IMR-90 (cell line): ENCODE measurements around the gene ERAP2. TPM values are rescaled to one million over a fixed set of nuclear protein-coding genes. Genes with fewer than 3 reads are reported as not detected.
A peak's percentile ranks its signal among the peaks of the same experiment; 100 is the strongest.

Experiments
- ATAC-seq: fragments of 200-7000 bp; cut with Tn5 transposase; 2 replicates; pipeline ENCODE4 v1.9.1; 2020; ENCODE audit warnings: low read depth, mild to moderate bottlenecking, moderate library complexity
- BruUV-seq: library from RNA; stranded (reverse); fragments of 400-500 nt; replicated peaks from 2 replicates; lab custom pipeline; 2021; lab: Mats Ljungman, UMichigan
- CTCF ChIA-PET: fragments of 300-600 bp; formaldehyde crosslinking; extraction: SDS; loops from one replicate; lab custom pipeline; 2021; ENCODE audit warnings: antibody characterized with exemption; lab: Yijun Ruan, JAX
- POLR2A ChIA-PET: fragments of 300-600 bp; sonication (Branson Sonifier 250); formaldehyde crosslinking; loops from one replicate; lab custom pipeline; 2022; ENCODE audit warnings: antibody characterized with exemption; ENCODE audit not compliant: unreplicated experiment; lab: Charles Lee
- DNase-seq: peaks from one replicate; pipeline ENCODE4 v3.0.0; 2013
- H2AFZ ChIP-seq: replicated peaks from 2 replicates; pipeline ENCODE3; 2013; ENCODE audit warnings: low read length, mild to moderate bottlenecking; ENCODE audit not compliant: poor library complexity
- H2AK5ac ChIP-seq: 2 replicates; pipeline ENCODE4 v1.6.1; 2013; ENCODE audit warnings: low read depth, low read length, inconsistent platforms
- H2AK9ac ChIP-seq: replicated peaks from 2 replicates; pipeline ENCODE3; 2013; ENCODE audit warnings: mild to moderate bottlenecking, low read depth, low read length, moderate library complexity; ENCODE audit not compliant: poor library complexity
- H2BK120ac ChIP-seq: 2 replicates; pipeline ENCODE4 v1.6.1; 2013; ENCODE audit warnings: low read depth, low read length, inconsistent platforms
- H2BK15ac ChIP-seq: 3 replicates; pipeline ENCODE4 v1.6.1; 2013; ENCODE audit warnings: low read depth, low read length, inconsistent platforms
- H2BK20ac ChIP-seq: 2 replicates; pipeline ENCODE4 v1.6.1; 2013; ENCODE audit warnings: low read depth, mild to moderate bottlenecking, inconsistent platforms, low read length, moderate library complexity
- H2BK5ac ChIP-seq: 2 replicates; pipeline ENCODE4 v1.6.1; 2013; ENCODE audit warnings: mild to moderate bottlenecking, low read depth, low read length, inconsistent platforms; ENCODE audit not compliant: poor library complexity, severe bottlenecking
- H3K14ac ChIP-seq: replicated peaks from 2 replicates; pipeline ENCODE4 v1.6.1; 2013; ENCODE audit warnings: low read depth, low read length, inconsistent platforms
- H3K18ac ChIP-seq: 2 replicates; pipeline ENCODE4 v1.6.1; 2013; ENCODE audit warnings: low read depth, low read length, control low read depth
- H3K23ac ChIP-seq: 2 replicates; pipeline ENCODE4 v1.6.1; 2013; ENCODE audit warnings: low read depth, low read length, inconsistent platforms
- H3K27ac ChIP-seq: 2 replicates; pipeline ENCODE4 v1.5.1; 2013; ENCODE audit warnings: mild to moderate bottlenecking, control low read depth, low read length; ENCODE audit not compliant: insufficient read depth
- H3K27me3 ChIP-seq: 2 replicates; pipeline ENCODE4 v1.6.1; 2013; ENCODE audit warnings: low read length; ENCODE audit not compliant: control insufficient read depth, insufficient read depth
- H3K36me3 ChIP-seq: 2 replicates; pipeline ENCODE4 v1.6.1; 2013; ENCODE audit warnings: low read length, mixed read lengths; ENCODE audit not compliant: control insufficient read depth, insufficient read depth
- H3K4ac ChIP-seq: 2 replicates; pipeline ENCODE4 v1.6.1; 2013; ENCODE audit warnings: low read depth, low read length, inconsistent platforms
- H3K4me1 ChIP-seq: 2 replicates; pipeline ENCODE4 v1.6.1; 2013; ENCODE audit warnings: low read length, mixed read lengths; ENCODE audit not compliant: control insufficient read depth, insufficient read depth
- H3K4me2 ChIP-seq: 2 replicates; pipeline ENCODE4 v1.6.1; 2013; ENCODE audit warnings: low read depth, mild to moderate bottlenecking, control low read depth, low read length, moderate library complexity
- H3K4me3 ChIP-seq: 2 replicates; pipeline ENCODE4 v1.5.1; 2013; ENCODE audit warnings: low read depth, mild to moderate bottlenecking, control low read depth, low read length, moderate library complexity; ENCODE audit not compliant: insufficient read depth
- H3K56ac ChIP-seq: 2 replicates; pipeline ENCODE4 v1.6.1; 2013; ENCODE audit warnings: low read length, inconsistent platforms; ENCODE audit not compliant: insufficient read depth; ENCODE audit errors: extremely low read depth
- H3K79me1 ChIP-seq, 2 experiments: 2 replicates each; pipeline ENCODE4 v1.6.1; 2013; ENCODE audit warnings: low read length in 2 of 2, inconsistent platforms in 1 of 2, low read depth in 1 of 2
- H3K9ac ChIP-seq: 2 replicates; pipeline ENCODE4 v1.6.1; 2013; ENCODE audit warnings: low read depth, low read length, control low read depth
- H3K9me1 ChIP-seq: 2 replicates; pipeline ENCODE4 v1.6.1; 2013; ENCODE audit warnings: low read length, inconsistent platforms; ENCODE audit not compliant: insufficient read depth
- H3K9me3 ChIP-seq: 2 replicates; pipeline ENCODE4 v1.6.1; 2013; ENCODE audit warnings: low read length; ENCODE audit not compliant: control insufficient read depth, insufficient read depth
- H4K20me1 ChIP-seq: 2 replicates; pipeline ENCODE4 v1.6.1; 2013; ENCODE audit warnings: low read length, inconsistent platforms; ENCODE audit not compliant: insufficient read depth
- H4K5ac ChIP-seq: 2 replicates; pipeline ENCODE4 v1.6.1; 2013; ENCODE audit warnings: mild to moderate bottlenecking, low read depth, low read length, control low read depth
- H4K8ac ChIP-seq, 2 experiments: 2 replicates each; pipeline ENCODE4 v1.6.1; 2013; ENCODE audit warnings: low read depth in 2 of 2, low read length in 2 of 2, control low read depth in 1 of 2, inconsistent platforms in 1 of 2
- H4K91ac ChIP-seq: 2 replicates; pipeline ENCODE4 v1.6.1; 2013; ENCODE audit warnings: low read depth, low read length, inconsistent platforms; ENCODE audit not compliant: insufficient read depth
- BHLHE40 ChIP-seq: fragments of 150-350 bp; IDR thresholded peaks from 2 replicates; pipeline ENCODE4 v1.6.1; 2016; ENCODE audit warnings: mild to moderate bottlenecking, low read depth, low read length
- CEBPB ChIP-seq: IDR thresholded peaks from 2 replicates; pipeline ENCODE4 v1.6.1; 2012; ENCODE audit warnings: low read depth, low read length, improper control_type of control experiment
- CHD1 ChIP-seq: IDR thresholded peaks from 2 replicates; pipeline ENCODE4 v1.6.1; 2012; ENCODE audit warnings: low read depth, low read length, improper control_type of control experiment
- FOS ChIP-seq: fragments of 150-350 bp; IDR thresholded peaks from 2 replicates; pipeline ENCODE4 v1.6.1; 2016; ENCODE audit warnings: low read depth, low read length
- MAFK ChIP-seq: IDR thresholded peaks from 2 replicates; pipeline ENCODE4 v1.6.1; 2012; ENCODE audit warnings: low read depth, low read length, improper control_type of control experiment
- MAZ ChIP-seq: IDR thresholded peaks from 2 replicates; pipeline ENCODE4 v1.6.1; 2012; ENCODE audit warnings: low read depth, mild to moderate bottlenecking, low read length, improper control_type of control experiment, moderate library complexity, borderline replicate concordance
- MXI1 ChIP-seq: IDR thresholded peaks from 2 replicates; pipeline ENCODE4 v1.6.1; 2012; ENCODE audit warnings: low read depth, mild to moderate bottlenecking, low read length, moderate library complexity, borderline replicate concordance
- NFE2L2 ChIP-seq: fragments of 150-350 bp; IDR thresholded peaks from 2 replicates; pipeline ENCODE4 v1.6.1; 2016; ENCODE audit warnings: low read depth, mild to moderate bottlenecking, low read length
- POLR2A ChIP-seq: IDR thresholded peaks from 2 replicates; pipeline ENCODE4 v1.6.1; 2012; ENCODE audit warnings: mild to moderate bottlenecking, low read depth, low read length
- RAD21 ChIP-seq: IDR thresholded peaks from 2 replicates; pipeline ENCODE4 v1.6.1; 2012; ENCODE audit warnings: low read length, improper control_type of control experiment
- RCOR1 ChIP-seq: IDR thresholded peaks from 2 replicates; pipeline ENCODE4 v1.6.1; 2012; ENCODE audit warnings: mild to moderate bottlenecking, low read length, improper control_type of control experiment; ENCODE audit not compliant: insufficient replicate concordance
- RFX5 ChIP-seq: IDR thresholded peaks from 2 replicates; pipeline ENCODE4 v1.8.0; 2012; ENCODE audit warnings: low read depth, mild to moderate bottlenecking, low read length, moderate library complexity
- SMC3 ChIP-seq: fragments of 150-350 bp; IDR thresholded peaks from 2 replicates; pipeline ENCODE4 v1.6.1; 2016; ENCODE audit warnings: low read depth, mild to moderate bottlenecking, antibody characterized with exemption, low read length, moderate library complexity
- WGBS, 2 experiments: methylation state at CpG; one replicate each; pipeline versions ENCODE4 v1.1.5 to v1.1.7; 2013; ENCODE audit warnings: missing lambda C conversion rate in 2 of 2; ENCODE audit not compliant: insufficient read length in 1 of 2; ENCODE audit errors: extremely low coverage in 2 of 2; 5-methylcytosine and 5-hydroxymethylcytosine counted together
- dilution Hi-C: fragments of 300-500 bp; cut with HindIII; formaldehyde crosslinking; loops from one replicate; pipeline ENCODE4 v1.14.3; 2018; ENCODE audit warnings: low sequenced_read_pairs; ENCODE audit not compliant: unreplicated experiment
- in situ Hi-C: fragments of 300-500 bp; cut with MboI; formaldehyde crosslinking; loops from 3 replicates; pipeline ENCODE4 v1.14.3; 2019; ENCODE audit warnings: low sequenced_read_pairs, inconsistent platforms, mixed read lengths
- intact Hi-C: fragments of 100-400 bp; cut with micrococcal nuclease; formaldehyde crosslinking; loops from 2 replicates; pipeline ENCODE4 v1.10.0; 2022
- polyA plus RNA-seq, 3 experiments: library from polyadenylated mRNA; depleted of rRNA; stranded (reverse); fragments of >200 nt; gene quantifications; 2 replicates each; pipeline ENCODE4 v1.2.3, GENCODE V29; 2012; ENCODE audit warnings: low replicate concordance in 1 of 3
- total RNA-seq: library from RNA; depleted of rRNA; stranded (reverse); fragments of >200 nt; gene quantifications from 2 replicates; pipeline ENCODE4 v1.2.3, GENCODE V29; 2012
- TF ChIP-seq, protein P1 (sequence below): fragments of 150-350 bp; IDR thresholded peaks from 2 replicates; pipeline ENCODE4 v1.6.1; 2016; ENCODE audit warnings: low read depth, mild to moderate bottlenecking, low read length, moderate library complexity, borderline replicate concordance
- TF ChIP-seq, protein P2 (sequence below): fragments of 150-350 bp; IDR thresholded peaks from 2 replicates; pipeline ENCODE4 v1.6.1; 2017; ENCODE audit warnings: mild to moderate bottlenecking, antibody characterized with exemption, low read length, low read depth
- TF ChIP-seq, protein P3 (sequence below): conservative IDR thresholded peaks from 2 replicates; pipeline ENCODE4 v1.5.1; 2012; ENCODE audit warnings: mild to moderate bottlenecking, low read depth, low read length, improper control_type of control experiment

ERAP2 gene
- total and polyA plus RNA-seq, 2 of the 4 experiments (the other 2 are of a cell fraction), result 10.6 to 21.3 TPM

DNA sequence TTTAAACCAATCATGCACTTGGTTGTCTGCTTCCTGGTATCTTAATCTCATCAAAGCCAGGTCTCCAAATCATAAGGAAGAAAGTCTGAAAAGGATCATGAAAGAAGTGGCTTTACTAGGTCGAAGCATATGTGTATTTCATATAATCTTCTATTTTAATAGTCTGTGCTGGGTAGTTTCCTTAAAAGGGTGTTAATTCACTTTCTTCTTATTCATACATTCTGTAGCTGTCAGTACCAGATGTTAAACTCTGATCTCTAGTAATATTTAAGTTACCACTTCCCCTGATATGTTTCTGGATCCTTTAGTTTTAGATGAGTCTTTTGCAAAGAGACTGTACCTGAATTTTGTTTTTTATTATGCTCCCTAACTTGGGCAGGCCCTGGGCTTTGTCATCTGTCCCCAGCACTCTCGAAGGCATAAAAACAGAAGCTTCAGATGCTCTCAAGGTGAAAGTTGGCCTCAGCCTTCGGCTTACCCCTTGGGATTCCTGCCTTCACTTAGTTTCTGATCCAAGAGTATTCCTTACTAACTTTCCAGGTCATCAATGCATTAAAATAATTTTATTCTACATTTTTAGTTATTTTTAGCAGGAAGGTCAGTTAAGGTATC lies 44.5 kb downstream of the ERAP2 start:
- Histone ChIP-seq H3K23ac (peak overlapping the region; percentile 17; the same call in 1 of the 2 replicates), H2AK9ac (no peak overlapping the region), H3K56ac (no peak overlapping the region), H2BK20ac (no peak overlapping the region), H3K27ac (no peak overlapping the region), H4K20me1 (no peaks in the 10 kb centered on the region), H3K4ac (no peak overlapping the region), H4K91ac (no peak overlapping the region), H2BK15ac (no peak overlapping the region), H3K9me1 (no peaks in the 10 kb centered on the region; the same call in 1 of the 2 replicates), H2AFZ (no peak overlapping the region), H3K36me3 (no peaks in the 10 kb centered on the region), H2AK5ac (no peak overlapping the region), H3K9me3 (no peaks in the 10 kb centered on the region), H3K4me3 (no peak overlapping the region), H4K8ac (no peak overlapping the region), H3K18ac (no peak overlapping the region; the same call in 1 of the 2 replicates), H3K4me2 (no peak overlapping the region), H3K27me3 (no peaks in the 10 kb centered on the region), H3K79me1 (no peaks in the 10 kb centered on the region), H3K9ac (no peak overlapping the region), H2BK120ac (no peak overlapping the region; the same call in 1 of the 2 replicates), H4K5ac (0 out of 2 replicates have a peak overlapping the region, but pooled peaks have one; percentile 35), H3K4me1 (peaks cover 4% of the 10 kb centered on the region; the same call in 1 of the 2 replicates), H3K14ac (no peak overlapping the region), H2BK5ac (no peak overlapping the region)
- ChIA-PET POLR2A (no interaction called here), CTCF (no interaction called here)
- no peak for ATAC-seq
- intact Hi-C loops (no loop called here), in situ Hi-C loops (no loop called here), dilution Hi-C loops (no loop called here)
- no CpG with 5 or more reads among the region's 3 CpGs for WGBS, 2 experiments
- BruUV-seq, result no TSS peak
- no peak for DNase-seq
- TF ChIP-seq POLR2A (no peak), SMC3 (no peak), FOS (no peak), MAFK (no peak), CEBPB (no peak), NFE2L2 (no peak), MXI1 (no peak), MAZ (no peak), RCOR1 (no peak), CHD1 (no peak), RAD21 (no peak), RFX5 (no peak), BHLHE40 (no peak)
- TF ChIP-seq, protein P1, sequence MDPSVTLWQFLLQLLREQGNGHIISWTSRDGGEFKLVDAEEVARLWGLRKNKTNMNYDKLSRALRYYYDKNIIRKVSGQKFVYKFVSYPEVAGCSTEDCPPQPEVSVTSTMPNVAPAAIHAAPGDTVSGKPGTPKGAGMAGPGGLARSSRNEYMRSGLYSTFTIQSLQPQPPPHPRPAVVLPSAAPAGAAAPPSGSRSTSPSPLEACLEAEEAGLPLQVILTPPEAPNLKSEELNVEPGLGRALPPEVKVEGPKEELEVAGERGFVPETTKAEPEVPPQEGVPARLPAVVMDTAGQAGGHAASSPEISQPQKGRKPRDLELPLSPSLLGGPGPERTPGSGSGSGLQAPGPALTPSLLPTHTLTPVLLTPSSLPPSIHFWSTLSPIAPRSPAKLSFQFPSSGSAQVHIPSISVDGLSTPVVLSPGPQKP, result no peak
- TF ChIP-seq, protein P2, sequence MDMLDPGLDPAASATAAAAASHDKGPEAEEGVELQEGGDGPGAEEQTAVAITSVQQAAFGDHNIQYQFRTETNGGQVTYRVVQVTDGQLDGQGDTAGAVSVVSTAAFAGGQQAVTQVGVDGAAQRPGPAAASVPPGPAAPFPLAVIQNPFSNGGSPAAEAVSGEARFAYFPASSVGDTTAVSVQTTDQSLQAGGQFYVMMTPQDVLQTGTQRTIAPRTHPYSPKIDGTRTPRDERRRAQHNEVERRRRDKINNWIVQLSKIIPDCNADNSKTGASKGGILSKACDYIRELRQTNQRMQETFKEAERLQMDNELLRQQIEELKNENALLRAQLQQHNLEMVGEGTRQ, result no peak
- TF ChIP-seq, protein P3, sequence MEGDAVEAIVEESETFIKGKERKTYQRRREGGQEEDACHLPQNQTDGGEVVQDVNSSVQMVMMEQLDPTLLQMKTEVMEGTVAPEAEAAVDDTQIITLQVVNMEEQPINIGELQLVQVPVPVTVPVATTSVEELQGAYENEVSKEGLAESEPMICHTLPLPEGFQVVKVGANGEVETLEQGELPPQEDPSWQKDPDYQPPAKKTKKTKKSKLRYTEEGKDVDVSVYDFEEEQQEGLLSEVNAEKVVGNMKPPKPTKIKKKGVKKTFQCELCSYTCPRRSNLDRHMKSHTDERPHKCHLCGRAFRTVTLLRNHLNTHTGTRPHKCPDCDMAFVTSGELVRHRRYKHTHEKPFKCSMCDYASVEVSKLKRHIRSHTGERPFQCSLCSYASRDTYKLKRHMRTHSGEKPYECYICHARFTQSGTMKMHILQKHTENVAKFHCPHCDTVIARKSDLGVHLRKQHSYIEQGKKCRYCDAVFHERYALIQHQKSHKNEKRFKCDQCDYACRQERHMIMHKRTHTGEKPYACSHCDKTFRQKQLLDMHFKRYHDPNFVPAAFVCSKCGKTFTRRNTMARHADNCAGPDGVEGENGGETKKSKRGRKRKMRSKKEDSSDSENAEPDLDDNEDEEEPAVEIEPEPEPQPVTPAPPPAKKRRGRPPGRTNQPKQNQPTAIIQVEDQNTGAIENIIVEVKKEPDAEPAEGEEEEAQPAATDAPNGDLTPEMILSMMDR, result no peak
